ENCODE measurements around the gene ADAM19.
"Not testable (repeated sequence)": the region's sequence is repeated elsewhere in the genome, so short reads cannot be mapped to it uniquely, and the experiment has no call there.

The ADAM19 gene

GRCh38 chr5:157486861-157487260, 88.7 kb downstream of the ADAM19 start:
- DNase-seq (ENCODE audit: low read depth, low spot score), result no peak

- no peak for DNase-seq (ENCODE audit: low read depth, low spot score)
Observed at GRCh38 chr5:157486221-157486681, 89.3 kb downstream of the ADAM19 start.

GRCh38 chr5:157485811-157486210, 89.8 kb downstream of the ADAM19 start:
- no peak for DNase-seq (ENCODE audit: low read depth, low spot score)

GRCh38 chr5:157485340-157485739, 90.2 kb downstream of the ADAM19 start:
- DNase-seq (ENCODE audit: low read depth, low spot score), result no peak

- DNase-seq (ENCODE audit: low read depth, low spot score), result no peak
Observed at GRCh38 chr5:157484768-157485167, 90.8 kb downstream of the ADAM19 start.

GRCh38 chr5:157482702-157483101, 92.9 kb downstream of the ADAM19 start:
- DNase-seq (ENCODE audit: low read depth, low spot score), result not testable (repeated sequence)

GRCh38 chr5:157481666-157482065, 93.9 kb downstream of the ADAM19 start:
- DNase-seq (ENCODE audit: low read depth, low spot score), result no peak

GRCh38 chr5:157481265-157481664, 94.3 kb downstream of the ADAM19 start:
- no peak for DNase-seq (ENCODE audit: low read depth, low spot score)

GRCh38 chr5:157479612-157480510, 95.7 kb downstream of the ADAM19 start:
- DNase-seq (ENCODE audit: low read depth, low spot score), result no peak

- DNase-seq (ENCODE audit: low read depth, low spot score), result no peak
Observed at GRCh38 chr5:157479166-157479565, 96.4 kb downstream of the ADAM19 start.

GRCh38 chr5:157478726-157479125, 96.8 kb downstream of the ADAM19 start:
- DNase-seq (ENCODE audit: low read depth, low spot score), result no peak

- no peak for DNase-seq (ENCODE audit: low read depth, low spot score)
Observed at GRCh38 chr5:157477814-157478494, 97.6 kb downstream of the ADAM19 start.

GRCh38 chr5:157476702-157477408, 98.7 kb downstream of the ADAM19 start:
- peak; percentile 61 for DNase-seq (ENCODE audit: low read depth, low spot score)

- no peak for DNase-seq (ENCODE audit: low read depth, low spot score)
Observed at GRCh38 chr5:157475432-157475831, 100.1 kb downstream of the ADAM19 start.

GRCh38 chr5:157473383-157474320, 101.9 kb downstream of the ADAM19 start:
- no peak for DNase-seq (ENCODE audit: low read depth, low spot score)

GRCh38 chr5:157471709-157472108, 103.9 kb downstream of the ADAM19 start:
- no peak for DNase-seq (ENCODE audit: low read depth, low spot score)

GRCh38 chr5:157470631-157471030, 104.9 kb downstream of the ADAM19 start:
- no peak for DNase-seq (ENCODE audit: low read depth, low spot score)

GRCh38 chr5:157469687-157470086, 105.9 kb downstream of the ADAM19 start:
- no peak for DNase-seq (ENCODE audit: low read depth, low spot score)

GRCh38 chr5:157469073-157469472, 106.5 kb downstream of the ADAM19 start:
- DNase-seq (ENCODE audit: low read depth, low spot score), result no peak

- DNase-seq (ENCODE audit: low read depth, low spot score), result no peak
Observed at GRCh38 chr5:157468293-157468965, 107.1 kb downstream of the ADAM19 start.
